GM21447 (cell line): Measurements from ENCODE around the gene DARS2.

Source experiments
- ATAC-seq: cut with Tn5 transposase; IDR thresholded peaks from one replicate; pipeline ENCODE4 v1.9.1; 2021; ENCODE audit not compliant: unreplicated experiment

Gene DARS2

DNA sequence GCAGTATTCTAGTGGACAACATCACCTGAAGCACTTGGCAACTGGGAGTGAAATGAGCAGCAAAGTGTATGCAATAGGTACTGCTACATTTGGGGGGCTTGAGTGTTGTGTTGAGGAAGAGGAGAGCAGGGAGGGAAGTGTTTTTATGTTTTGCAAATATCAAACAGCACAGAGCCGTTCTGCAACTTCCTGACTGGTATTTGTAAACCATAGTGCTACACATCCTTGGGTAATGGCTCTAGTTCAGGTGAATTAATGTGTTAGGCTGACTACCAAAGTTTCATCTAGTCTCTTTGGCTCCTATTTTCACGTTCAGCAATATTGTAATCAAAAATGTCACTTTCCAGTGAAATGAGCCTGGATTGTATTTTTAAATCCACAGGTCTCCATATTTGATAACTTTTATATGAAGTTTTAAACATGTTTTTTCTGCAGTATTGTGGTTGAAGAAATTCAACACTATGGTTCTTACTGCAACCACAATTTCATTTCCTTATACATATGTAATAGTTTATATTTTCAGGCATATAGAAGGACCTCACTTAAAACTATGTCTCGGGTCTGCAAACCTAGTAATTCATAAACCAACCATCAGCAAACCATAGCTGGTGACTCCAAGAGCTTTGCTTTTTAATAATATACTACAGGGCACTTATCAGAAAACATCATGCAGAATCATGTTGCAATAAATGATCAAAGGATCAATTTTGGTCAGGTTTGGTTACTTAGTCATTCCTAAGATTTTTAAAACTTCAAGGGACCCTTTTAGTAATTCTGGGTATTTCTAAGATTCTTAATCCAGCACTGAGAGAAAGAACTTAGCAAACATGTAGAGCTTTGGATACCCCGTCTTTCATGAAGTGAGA lies 62.5 kb downstream of the DARS2 start:
- no peak for ATAC-seq

DNA sequence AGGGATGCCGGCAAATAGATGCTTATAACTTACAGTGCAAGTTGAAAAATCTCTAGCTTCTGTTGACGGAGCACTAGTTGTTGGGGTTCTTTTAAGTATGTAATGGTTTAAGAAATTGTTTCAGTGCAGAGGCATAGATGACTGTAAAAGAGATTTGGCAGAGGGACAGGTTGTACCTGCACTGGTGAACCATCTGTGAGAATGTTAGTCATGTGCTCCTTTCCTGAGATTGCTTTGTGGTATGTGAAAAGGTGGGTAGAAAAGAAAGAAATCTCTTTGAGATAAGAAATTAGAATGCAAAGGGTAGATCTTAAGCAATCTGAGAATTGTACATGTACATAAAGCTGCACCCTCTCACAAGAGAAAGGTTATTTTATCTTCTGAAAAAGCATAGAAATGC lies 63.2 kb downstream of the DARS2 start:
- ATAC-seq, result no peak

DNA sequence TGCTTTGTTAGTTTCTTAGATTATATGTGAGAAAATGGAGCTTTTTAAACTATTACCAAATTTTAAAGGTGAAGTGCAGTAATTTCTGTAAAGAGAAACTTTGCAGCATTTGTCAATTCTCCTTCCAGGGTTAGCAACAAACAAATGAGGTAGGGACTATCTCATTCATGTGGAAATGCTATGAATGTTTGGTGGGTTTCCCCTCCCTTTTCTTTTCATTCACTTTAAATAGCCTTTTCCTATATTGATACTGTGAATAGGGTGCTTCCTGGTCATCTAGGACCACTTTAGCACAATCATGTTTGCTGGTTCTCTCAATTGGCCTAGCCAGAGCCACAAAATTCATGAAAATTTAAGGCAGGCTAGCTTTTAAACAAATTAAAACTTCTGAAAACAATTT lies 64.3 kb downstream of the DARS2 start:
- no peak for ATAC-seq

DNA sequence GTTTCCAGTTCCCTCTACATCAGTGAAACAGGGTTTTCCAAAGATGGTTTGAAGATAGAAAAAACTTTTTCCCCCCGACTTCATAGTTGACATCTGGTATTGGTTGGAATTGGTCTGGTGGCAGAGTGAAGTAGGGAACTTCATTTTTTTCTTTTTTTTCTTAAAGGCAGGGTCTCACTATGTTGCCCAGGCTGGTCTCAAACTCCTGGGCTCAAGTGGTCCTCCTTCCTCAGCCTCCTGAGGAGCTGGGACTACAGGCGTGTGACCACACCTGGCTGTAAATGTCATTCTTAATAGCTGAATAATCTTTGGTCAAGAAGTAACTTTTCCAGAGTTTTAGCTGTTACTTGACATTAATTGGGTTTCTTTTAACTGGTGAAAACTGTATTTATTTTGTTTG lies 65.4 kb downstream of the DARS2 start:
- ATAC-seq, result no peak

DNA sequence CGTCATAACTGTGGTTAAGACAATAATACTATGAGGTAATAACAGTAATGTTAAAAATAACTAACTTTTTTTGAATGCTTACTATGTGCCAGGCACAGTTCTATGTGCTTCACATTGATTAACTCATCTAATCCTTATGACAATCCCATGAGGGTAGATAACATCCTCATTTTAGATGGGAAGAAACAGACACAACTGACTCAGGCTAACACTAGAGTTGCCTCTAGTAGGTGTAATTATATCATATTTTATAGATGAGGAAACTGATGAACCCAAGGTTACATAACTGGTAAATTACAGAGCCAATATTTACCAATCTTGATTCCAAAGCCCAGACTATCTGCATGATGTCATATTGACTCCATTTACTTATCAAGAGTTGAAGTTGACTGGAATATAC lies 69.1 kb downstream of the DARS2 start:
- no peak for ATAC-seq

DNA sequence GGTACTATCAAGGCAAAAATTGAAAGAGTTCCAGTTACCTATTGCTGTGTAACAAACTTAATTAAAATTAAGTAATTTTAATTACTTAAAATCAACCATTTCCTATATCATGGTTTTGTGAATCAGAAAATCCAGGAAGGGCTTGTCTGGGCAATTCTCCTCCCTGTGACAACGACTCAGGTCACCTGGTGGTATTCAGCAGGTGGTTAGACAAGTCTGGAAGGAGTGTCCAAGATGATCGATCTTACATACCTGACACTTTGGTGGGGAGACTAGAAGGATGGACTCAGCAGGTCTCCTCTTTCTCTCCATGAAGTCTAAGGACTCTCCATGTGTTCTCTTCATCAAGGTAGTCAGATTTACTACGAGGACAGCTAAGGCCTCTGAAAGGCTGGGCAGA lies 69.7 kb downstream of the DARS2 start:
- no peak for ATAC-seq

DNA sequence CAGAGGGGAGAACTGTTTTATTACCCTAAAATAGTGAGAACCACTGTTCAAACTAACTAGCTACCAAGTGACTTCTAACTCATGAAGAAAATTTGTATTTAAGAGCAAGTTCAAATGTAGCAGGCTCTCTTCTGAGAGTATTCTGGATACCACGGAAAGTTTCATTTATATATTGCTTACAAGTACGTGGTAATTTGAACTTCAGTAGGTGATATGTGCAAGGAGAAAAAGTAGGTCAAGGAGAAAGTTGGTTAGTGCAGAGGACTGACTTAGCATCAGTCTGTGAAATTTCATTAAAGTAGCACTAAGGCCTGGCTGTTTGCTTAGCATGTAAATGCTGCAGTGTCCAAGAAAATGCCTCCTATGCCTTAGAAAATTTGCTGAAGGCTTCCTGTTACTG lies 76.0 kb downstream of the DARS2 start:
- no peak for ATAC-seq

DNA sequence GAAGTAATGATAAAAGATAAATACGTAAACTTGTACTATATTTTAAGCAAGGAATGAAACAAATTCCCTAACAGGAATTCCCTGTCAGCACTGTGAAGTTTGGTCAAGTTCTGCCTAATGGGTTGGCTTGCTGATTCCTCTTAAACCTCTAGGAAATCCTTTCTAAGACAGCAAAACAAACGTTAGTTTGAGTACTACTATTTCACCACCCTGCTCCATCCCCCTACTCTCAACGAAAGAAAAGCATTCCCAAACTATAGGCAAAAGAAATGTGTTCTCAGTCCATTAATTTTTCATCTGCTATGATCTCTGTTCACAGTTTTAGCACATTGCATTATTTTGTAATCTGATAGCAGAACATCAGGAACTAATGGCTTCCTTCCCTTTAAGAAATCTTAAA lies 76.5 kb downstream of the DARS2 start:
- no peak for ATAC-seq

DNA sequence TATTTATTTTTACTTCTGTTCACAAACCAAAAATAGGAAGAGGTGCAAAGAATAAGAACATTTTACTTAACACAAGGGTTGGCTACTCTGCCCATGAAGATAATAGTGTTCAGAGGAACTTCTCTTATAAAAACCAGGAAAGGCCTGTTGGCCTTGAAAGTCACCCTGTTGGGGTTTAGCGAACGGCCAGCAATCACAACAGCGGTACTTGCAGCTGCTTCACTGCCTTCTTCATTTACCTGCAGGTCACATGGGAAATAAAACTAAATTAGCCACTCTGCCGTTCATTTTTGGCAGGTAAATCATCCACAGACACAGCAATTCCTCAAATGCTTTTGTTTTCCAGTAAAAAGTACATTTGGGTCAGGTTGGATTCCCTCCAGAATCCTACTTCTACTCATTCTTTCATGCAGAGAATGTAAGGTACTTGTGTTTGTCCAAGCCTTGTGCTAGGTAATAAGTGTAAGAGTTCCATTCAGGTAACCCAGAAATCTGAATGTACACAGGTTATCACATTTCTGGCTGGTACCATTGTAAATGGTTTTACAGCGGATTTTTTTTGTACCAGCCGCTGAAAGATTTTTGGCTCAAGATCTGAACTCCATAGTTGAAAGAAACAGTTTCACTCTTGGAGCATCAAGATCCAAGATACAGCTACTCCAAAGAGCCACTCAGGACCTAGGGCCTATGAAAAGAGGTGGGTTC lies 79.5 kb downstream of the DARS2 start:
- ATAC-seq, result no peak
